ENCODE measurements around the gene CIZ1. TPM values are rescaled to one million over a fixed set of nuclear protein-coding genes. Genes with fewer than 3 reads are reported as not detected.

Gene CIZ1
- total RNA-seq, 1 donor from 2014 or later, result 74.9 TPM

DNA sequence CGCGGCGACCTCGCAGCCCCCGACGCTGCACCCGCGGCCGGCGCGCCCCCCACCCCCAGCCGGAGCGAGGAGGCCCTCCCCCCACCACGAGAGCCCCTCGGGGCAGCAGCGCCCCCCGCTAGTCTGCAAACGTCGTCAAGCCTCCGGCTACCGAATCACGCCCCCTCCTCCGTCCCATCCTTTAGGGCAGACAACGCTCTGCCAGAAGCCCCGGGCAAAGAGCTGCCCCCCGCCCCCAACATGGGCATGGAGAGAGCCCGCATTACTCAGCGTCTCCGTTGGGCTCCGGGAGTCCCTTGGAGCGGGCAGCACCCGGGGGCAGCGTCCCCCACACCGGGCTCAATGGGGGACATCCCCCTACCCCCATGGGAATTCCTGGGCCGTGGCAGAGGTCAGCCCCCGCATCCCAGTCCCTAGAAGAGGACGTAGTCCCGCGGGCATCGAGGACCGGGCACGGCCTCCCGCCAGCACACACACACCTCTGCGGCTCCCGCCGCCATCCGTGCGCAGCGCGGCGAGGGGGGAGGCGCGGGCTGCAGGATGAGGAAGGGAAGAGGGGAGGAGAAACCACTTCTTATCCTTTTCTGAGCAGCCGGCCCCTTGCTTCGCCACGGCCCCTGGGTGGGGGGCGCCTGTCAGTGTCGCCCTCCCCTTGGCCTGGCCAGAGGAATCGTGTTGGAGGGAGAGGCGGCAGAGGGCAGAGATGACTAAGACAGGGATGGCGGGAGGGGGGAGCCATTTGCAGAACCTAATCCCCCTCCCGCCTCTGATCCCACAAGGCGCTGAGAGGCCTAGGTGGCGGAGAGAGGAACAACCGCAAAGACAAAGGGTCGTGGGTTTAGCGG, 12.6 kb upstream of the CIZ1 start:
- Histone ChIP-seq H3K36me3 (no peaks in the 10 kb centered on the region), H3K27me3 (ENCODE audit: low read depth) (peaks cover 25% of the 10 kb centered on the region), H3K4me1 (peaks cover 11% of the 10 kb centered on the region), H3K9me3 (replicated peaks) (no peaks in the 10 kb centered on the region), H3K27ac (replicated peaks) (peak overlapping the region; percentile 62), H3K4me3 (peak overlapping the region; percentile 78)
- DNase-seq, result peak; percentile 34
- TF ChIP-seq, protein P1, sequence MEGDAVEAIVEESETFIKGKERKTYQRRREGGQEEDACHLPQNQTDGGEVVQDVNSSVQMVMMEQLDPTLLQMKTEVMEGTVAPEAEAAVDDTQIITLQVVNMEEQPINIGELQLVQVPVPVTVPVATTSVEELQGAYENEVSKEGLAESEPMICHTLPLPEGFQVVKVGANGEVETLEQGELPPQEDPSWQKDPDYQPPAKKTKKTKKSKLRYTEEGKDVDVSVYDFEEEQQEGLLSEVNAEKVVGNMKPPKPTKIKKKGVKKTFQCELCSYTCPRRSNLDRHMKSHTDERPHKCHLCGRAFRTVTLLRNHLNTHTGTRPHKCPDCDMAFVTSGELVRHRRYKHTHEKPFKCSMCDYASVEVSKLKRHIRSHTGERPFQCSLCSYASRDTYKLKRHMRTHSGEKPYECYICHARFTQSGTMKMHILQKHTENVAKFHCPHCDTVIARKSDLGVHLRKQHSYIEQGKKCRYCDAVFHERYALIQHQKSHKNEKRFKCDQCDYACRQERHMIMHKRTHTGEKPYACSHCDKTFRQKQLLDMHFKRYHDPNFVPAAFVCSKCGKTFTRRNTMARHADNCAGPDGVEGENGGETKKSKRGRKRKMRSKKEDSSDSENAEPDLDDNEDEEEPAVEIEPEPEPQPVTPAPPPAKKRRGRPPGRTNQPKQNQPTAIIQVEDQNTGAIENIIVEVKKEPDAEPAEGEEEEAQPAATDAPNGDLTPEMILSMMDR (IDR thresholded peaks at IDR 0.05; ENCODE audit: borderline replicate concordance), result no peak
- intact Hi-C loops (cut with micrococcal nuclease), result no loop called here

DNA sequence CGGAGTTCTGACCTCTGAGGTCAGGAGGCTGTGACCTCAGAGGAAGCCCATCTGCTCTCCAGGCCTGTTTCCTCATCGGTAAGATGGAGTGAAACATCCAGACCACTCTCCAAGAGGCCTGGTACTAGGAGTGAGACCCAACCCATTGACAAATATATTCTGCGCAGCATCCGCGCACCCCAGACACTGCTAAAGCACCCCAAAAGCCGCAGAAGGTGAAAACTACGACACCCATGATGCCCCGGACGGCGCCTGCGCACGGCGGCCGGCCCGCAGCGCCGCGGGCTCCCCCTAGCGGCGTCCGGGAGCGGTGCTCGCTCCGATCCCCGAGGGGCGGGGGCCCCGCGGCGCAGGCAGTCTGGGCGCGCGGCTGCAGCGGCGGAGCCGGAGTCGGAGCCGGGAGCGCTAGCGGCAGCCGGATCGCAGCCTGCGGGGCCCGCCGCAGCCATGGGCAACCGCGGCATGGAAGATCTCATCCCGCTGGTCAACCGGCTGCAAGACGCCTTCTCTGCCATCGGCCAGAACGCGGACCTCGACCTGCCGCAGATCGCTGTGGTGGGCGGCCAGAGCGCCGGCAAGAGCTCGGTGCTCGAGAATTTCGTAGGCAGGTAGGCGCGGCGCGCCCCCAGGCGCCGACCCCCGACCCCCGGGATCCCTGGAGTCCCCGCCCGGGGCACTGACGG, 11.8 kb upstream of the CIZ1 start, which contains the start of gene DNM1:
TSS of gene DNM1 (plus strand) at position 356 of the 683 bp plus-strand sequence. CDS start at position 448, 92 bp downstream.
- Histone ChIP-seq H3K4me3 (peak within 1 kb of the TSS; percentile 78), H3K27me3 (ENCODE audit: low read depth) (peaks cover 25% of the 10 kb centered on the region), H3K4me1 (peaks cover 11% of the 10 kb centered on the region), H3K27ac (replicated peaks) (peak within 1 kb of the TSS; percentile 62), H3K36me3 (no peaks in the 10 kb centered on the region), H3K9me3 (replicated peaks) (no peaks in the 10 kb centered on the region)
- TF ChIP-seq, protein P1 (IDR thresholded peaks at IDR 0.05; ENCODE audit: borderline replicate concordance), result peak; percentile 95
- intact Hi-C loops (cut with micrococcal nuclease), result no loop called here
- DNase-seq, result peak; percentile 61

DNA sequence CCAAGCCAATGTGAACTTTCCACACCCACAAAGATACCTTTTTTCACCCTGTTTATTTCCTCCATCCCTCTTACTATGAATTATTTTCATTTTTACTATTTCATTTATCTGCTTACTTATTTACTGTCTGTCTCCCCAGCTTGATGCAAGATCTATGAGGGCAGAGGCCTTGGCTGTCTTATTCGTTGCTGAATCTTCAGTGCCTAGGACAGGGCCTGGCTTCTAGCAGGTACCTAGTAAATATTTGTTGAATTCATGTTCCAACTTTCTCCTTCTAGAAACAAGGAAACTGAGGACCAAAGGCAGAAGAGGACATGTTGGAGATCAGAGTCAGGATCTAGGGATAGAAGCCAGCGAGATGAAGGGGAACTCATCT, 11.3 kb upstream of the CIZ1 start:
- Histone ChIP-seq H3K27me3 (ENCODE audit: low read depth) (peaks cover 25% of the 10 kb centered on the region), H3K9me3 (replicated peaks) (no peaks in the 10 kb centered on the region), H3K4me1 (peaks cover 11% of the 10 kb centered on the region), H3K27ac (replicated peaks) (no peak overlapping the region), H3K4me3 (peak overlapping the region; percentile 78), H3K36me3 (no peaks in the 10 kb centered on the region)
- no peak for DNase-seq
- TF ChIP-seq, protein P1 (IDR thresholded peaks at IDR 0.05; ENCODE audit: borderline replicate concordance), result no peak
- intact Hi-C loops (cut with micrococcal nuclease), result no loop called here

DNA sequence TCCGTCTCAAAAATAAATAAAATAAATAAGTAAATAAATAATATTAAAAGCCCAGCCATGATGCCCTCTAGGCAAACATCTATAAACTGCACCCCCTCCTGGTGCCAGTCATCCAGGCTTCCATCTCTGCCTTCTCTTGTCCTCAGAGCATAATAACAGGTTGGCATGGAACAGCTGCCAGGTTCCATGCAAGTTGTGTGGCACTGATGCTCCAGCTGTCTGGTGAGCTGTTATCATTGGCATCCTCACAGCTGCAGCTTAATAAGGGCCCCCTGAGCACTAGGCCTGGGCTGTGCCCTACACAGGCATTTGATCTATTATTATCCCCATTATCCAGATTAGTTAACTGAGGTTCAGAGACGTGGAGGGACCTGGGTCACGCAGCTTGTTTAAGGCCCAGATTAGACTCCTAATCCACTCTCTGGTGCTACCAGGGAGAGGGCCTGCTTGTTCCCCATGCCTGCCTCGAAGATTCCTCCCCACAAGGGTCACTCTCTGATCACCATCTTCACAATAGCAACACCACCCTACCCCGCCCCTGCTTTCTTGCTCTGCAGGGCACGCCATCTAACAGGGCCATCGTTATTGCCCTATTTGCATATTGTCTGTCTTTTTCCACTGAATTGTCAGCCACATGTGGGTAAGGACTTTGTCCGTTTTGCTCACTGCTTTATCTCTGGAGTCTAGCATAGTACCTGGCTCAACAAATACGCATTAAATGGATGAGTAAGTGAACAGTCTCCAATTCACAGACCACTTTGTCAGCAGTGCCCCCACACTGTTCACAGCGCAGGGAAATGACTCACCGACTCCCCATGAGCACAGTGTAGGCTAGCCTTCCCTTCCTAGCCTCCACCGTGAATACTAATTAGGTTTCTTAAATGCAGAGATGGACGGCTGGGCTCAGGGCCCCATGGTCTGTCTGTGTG, 10.3 kb upstream of the CIZ1 start:
- no peaks in the 10 kb centered on the region for H3K9me3 ChIP-seq (replicated peaks)
- peaks cover 11% of the 10 kb centered on the region for H3K4me1 ChIP-seq
- no peak overlapping the region for H3K27ac ChIP-seq (replicated peaks)
- no peaks in the 10 kb centered on the region for H3K36me3 ChIP-seq
- no peak for DNase-seq
- intact Hi-C loops (cut with micrococcal nuclease), result no loop called here
- H3K27me3 ChIP-seq (ENCODE audit: low read depth), result peaks cover 25% of the 10 kb centered on the region
- TF ChIP-seq, protein P1 (IDR thresholded peaks at IDR 0.05; ENCODE audit: borderline replicate concordance), result no peak
- no peak overlapping the region for H3K4me3 ChIP-seq
